ENCODE measurements around the gene NCKAP5. TPM values are rescaled to one million over a fixed set of nuclear protein-coding genes. Genes with fewer than 3 reads are reported as not detected.
A peak's percentile ranks its signal among the peaks of the same experiment; 100 is the strongest.

The NCKAP5 gene
- total RNA-seq, 1 donor from 2014 or later = 27.9 TPM

- no peaks in the 10 kb centered on the region for H3K4me1 Mint-ChIP-seq
- no peaks in the 10 kb centered on the region for H3K27me3 Mint-ChIP-seq (ENCODE audit: low read depth)
- no peak for DNase-seq (ENCODE audit: low read depth, low spot score)
- no peaks in the 10 kb centered on the region for H3K9me3 Mint-ChIP-seq
- no peak overlapping the region for H3K27ac Mint-ChIP-seq (ENCODE audit: unreplicated experiment)
- peaks cover 3% of the 10 kb centered on the region for H3K36me3 Mint-ChIP-seq (ENCODE audit: low read depth)
- no peak for TF ChIP-seq CTCF (conservative IDR thresholded peaks at IDR 0.05)
- H3K4me3 Mint-ChIP-seq = no peak overlapping the region
These were observed 489.4 kb downstream of the NCKAP5 start for GRCh38 chr2:133078667-133079411.

GRCh38 chr2:133077269-133077822 is 490.9 kb downstream of the NCKAP5 start:
- no peak for TF ChIP-seq CTCF (conservative IDR thresholded peaks at IDR 0.05)
- H3K27me3 Mint-ChIP-seq (ENCODE audit: low read depth) = no peaks in the 10 kb centered on the region
- no peak overlapping the region for H3K27ac Mint-ChIP-seq (ENCODE audit: unreplicated experiment)
- peaks cover 3% of the 10 kb centered on the region for H3K36me3 Mint-ChIP-seq (ENCODE audit: low read depth)
- no peak overlapping the region for H3K4me3 Mint-ChIP-seq
- no peaks in the 10 kb centered on the region for H3K9me3 Mint-ChIP-seq
- no peaks in the 10 kb centered on the region for H3K4me1 Mint-ChIP-seq
- no peak for DNase-seq (ENCODE audit: low read depth, low spot score)

GRCh38 chr2:133072837-133073694 is 495.2 kb downstream of the NCKAP5 start:
- H3K27ac Mint-ChIP-seq (ENCODE audit: unreplicated experiment) = no peak overlapping the region
- no peaks in the 10 kb centered on the region for H3K9me3 Mint-ChIP-seq
- peaks cover 13% of the 10 kb centered on the region for H3K4me1 Mint-ChIP-seq
- no peak for TF ChIP-seq CTCF (conservative IDR thresholded peaks at IDR 0.05)
- H3K36me3 Mint-ChIP-seq (ENCODE audit: low read depth) = peaks cover 3% of the 10 kb centered on the region
- H3K27me3 Mint-ChIP-seq (ENCODE audit: low read depth) = no peaks in the 10 kb centered on the region
- H3K4me3 Mint-ChIP-seq = no peak overlapping the region
- no peak for DNase-seq (ENCODE audit: low read depth, low spot score)

GRCh38 chr2:133063775-133064174 is 504.5 kb downstream of the NCKAP5 start:
- Mint-ChIP-seq H3K27ac (ENCODE audit: unreplicated experiment) (no peak overlapping the region), H3K4me3 (no peak overlapping the region), H3K4me1 (peaks cover 6% of the 10 kb centered on the region), H3K36me3 (ENCODE audit: low read depth) (no peaks in the 10 kb centered on the region), H3K9me3 (no peaks in the 10 kb centered on the region), H3K27me3 (ENCODE audit: low read depth) (no peaks in the 10 kb centered on the region)
- peak; percentile 42 for DNase-seq (ENCODE audit: low read depth, low spot score)
- TF ChIP-seq CTCF (conservative IDR thresholded peaks at IDR 0.05) = no peak

GRCh38 chr2:133062931-133063665 is 505.2 kb downstream of the NCKAP5 start:
- H3K27ac Mint-ChIP-seq (ENCODE audit: unreplicated experiment) = no peak overlapping the region
- H3K4me1 Mint-ChIP-seq = no peaks in the 10 kb centered on the region
- H3K4me3 Mint-ChIP-seq = no peak overlapping the region
- no peaks in the 10 kb centered on the region for H3K9me3 Mint-ChIP-seq
- no peak for TF ChIP-seq CTCF (conservative IDR thresholded peaks at IDR 0.05)
- no peaks in the 10 kb centered on the region for H3K36me3 Mint-ChIP-seq (ENCODE audit: low read depth)
- no peak for DNase-seq (ENCODE audit: low read depth, low spot score)
- no peaks in the 10 kb centered on the region for H3K27me3 Mint-ChIP-seq (ENCODE audit: low read depth)

Data from neural crest cell (in vitro differentiated cells).